Hepatocyte (in vitro differentiated cells): ENCODE data around the gene MYL5. TPM values are rescaled to one million over a fixed set of nuclear protein-coding genes. Genes with fewer than 3 reads are reported as not detected.
"Not testable (repeated sequence)": the region's sequence is repeated elsewhere in the genome, so short reads cannot be mapped to it uniquely, and the experiment has no call there.

Source experiments
- DNase-seq: peaks from one replicate; pipeline ENCODE4 v3.0.0-alpha.2; 2016; ENCODE audit warnings: low spot score
- H2AFZ ChIP-seq: fragments of 200-600 bp; sonication (generic); 2 replicates; pipeline ENCODE4 v1.6.0; 2016; ENCODE audit warnings: antibody characterized with exemption, mild to moderate bottlenecking
- H3K27ac ChIP-seq: fragments of 200-600 bp; sonication (generic); 2 replicates; pipeline ENCODE4 v1.5.1; 2016; ENCODE audit warnings: mild to moderate bottlenecking
- H3K27me3 ChIP-seq: fragments of 200-600 bp; sonication (generic); 2 replicates; pipeline ENCODE4 v1.6.1; 2016
- H3K36me3 ChIP-seq: fragments of 200-600 bp; sonication (generic); replicated peaks from 2 replicates; pipeline ENCODE4 v1.5.1; 2016; ENCODE audit warnings: low read depth; ENCODE audit not compliant: insufficient read depth
- H3K4me1 ChIP-seq: fragments of 200-600 bp; sonication (generic); 2 replicates; pipeline ENCODE4 v1.5.1; 2016; ENCODE audit warnings: mild to moderate bottlenecking, moderate library complexity; ENCODE audit not compliant: insufficient read depth
- H3K4me2 ChIP-seq: fragments of 200-600 bp; sonication (generic); 2 replicates; pipeline ENCODE4 v1.6.0; 2016
- H3K4me3 ChIP-seq: fragments of 200-600 bp; sonication (generic); 2 replicates; pipeline ENCODE4 v1.5.1; 2016; ENCODE audit warnings: mild to moderate bottlenecking
- H3K79me2 ChIP-seq: fragments of 200-600 bp; sonication (generic); 2 replicates; pipeline ENCODE4 v1.6.0; 2017; ENCODE audit warnings: mild to moderate bottlenecking
- H3K9me2 ChIP-seq: fragments of 200-600 bp; sonication (generic); replicated peaks from 2 replicates; pipeline ENCODE4 v1.6.0; 2017; ENCODE audit warnings: mild to moderate bottlenecking; ENCODE audit not compliant: insufficient read depth
- H3K9me3 ChIP-seq: fragments of 200-600 bp; sonication (generic); 2 replicates; pipeline ENCODE4 v1.5.1; 2016; ENCODE audit warnings: low read depth, mild to moderate bottlenecking
- H4K20me1 ChIP-seq: fragments of 200-600 bp; sonication (generic); 2 replicates; pipeline ENCODE4 v1.6.0; 2016; ENCODE audit warnings: mild to moderate bottlenecking; ENCODE audit not compliant: insufficient read depth, poor library complexity, severe bottlenecking
- CTCF ChIP-seq: fragments of 200-600 bp; sonication (generic); IDR thresholded peaks from 2 replicates; pipeline ENCODE4 v1.5.1; 2016; ENCODE audit warnings: antibody characterized with exemption, mild to moderate bottlenecking; ENCODE audit not compliant: poor library complexity
- EZH2 ChIP-seq: fragments of 200-600 bp; sonication (generic); IDR thresholded peaks from 2 replicates; pipeline ENCODE4 v1.6.1; 2016; ENCODE audit warnings: antibody characterized with exemption, mild to moderate bottlenecking, borderline replicate concordance
- EZH2phosphoT487 ChIP-seq: fragments of 200-600 bp; sonication (generic); IDR thresholded peaks from one replicate; pipeline ENCODE4 v1.6.1; 2018; ENCODE audit warnings: antibody characterized with exemption, mild to moderate bottlenecking, low read depth, moderate library complexity; ENCODE audit not compliant: unreplicated experiment, severe bottlenecking
- WGBS: methylation state at CpG from one replicate; pipeline ENCODE4 v1.1.6; 2016; ENCODE audit warnings: low lambda C conversion rate; ENCODE audit errors: missing lambda C conversion rate; 5-methylcytosine and 5-hydroxymethylcytosine counted together
- polyA plus RNA-seq: library from polyadenylated mRNA; unstranded; fragments of >200 nt; fragmentation: Nextera tagmentation; extraction: Ambion mirVana; gene quantifications from 2 replicates; pipeline ENCODE4 v1.2.1, GENCODE V29; 2016
- total RNA-seq: library from RNA; depleted of rRNA; stranded (reverse); fragments of >200 nt; gene quantifications from 2 replicates; pipeline ENCODE4 v1.2.3, GENCODE V29; 2014

Gene MYL5
- total and polyA plus RNA-seq, 2 experiments from 2014 or later = 12.6 to 25.1 TPM

DNA sequence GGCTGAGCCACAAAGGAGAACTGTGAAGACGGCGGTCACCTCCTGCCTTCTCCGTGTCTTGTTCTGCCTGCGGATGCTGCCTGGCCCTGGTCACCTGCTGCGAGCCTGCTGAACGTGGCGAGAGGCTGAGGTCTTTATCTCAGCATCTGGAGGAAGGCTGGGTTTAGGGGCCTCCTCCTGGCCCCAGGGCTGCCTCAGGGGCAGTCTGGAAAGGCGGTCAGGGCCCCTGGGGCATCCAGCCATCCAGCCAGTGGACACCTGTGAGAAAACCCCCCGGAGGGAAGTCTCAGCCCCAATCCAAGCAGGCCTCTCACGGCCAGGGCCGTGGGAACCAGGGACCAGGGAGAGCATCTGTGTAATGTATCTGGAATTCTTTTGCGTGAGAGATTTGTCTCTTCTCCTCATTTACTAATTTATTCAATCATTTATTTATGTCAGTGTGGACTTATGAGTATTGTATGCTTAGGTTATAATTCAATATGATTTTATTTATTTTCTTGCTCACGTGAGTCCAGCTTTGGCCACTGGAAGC is 37.6 kb upstream of the MYL5 start:
- no peaks in the 10 kb centered on the region for H3K9me3 ChIP-seq
- no peaks in the 10 kb centered on the region for H3K36me3 ChIP-seq
- H3K4me2 ChIP-seq = no peak overlapping the region
- no peak overlapping the region for H3K27ac ChIP-seq
- no peaks in the 10 kb centered on the region for H3K27me3 ChIP-seq
- 86% methylated on average over 9 of the region's 13 CpGs for WGBS
- no peaks in the 10 kb centered on the region for H4K20me1 ChIP-seq
- H3K4me1 ChIP-seq = no peaks in the 10 kb centered on the region
- H3K9me2 ChIP-seq = no peaks in the 10 kb centered on the region
- TF ChIP-seq EZH2phosphoT487 = no peak
- TF ChIP-seq EZH2 = no peak
- no peak for TF ChIP-seq CTCF
- no peak overlapping the region for H3K4me3 ChIP-seq
- H3K79me2 ChIP-seq = no peaks in the 10 kb centered on the region
- no peak overlapping the region for H2AFZ ChIP-seq
- no peak for DNase-seq

GRCh38 chr4:637536-638280 is 36.6 kb upstream of the MYL5 start:
- no peak for TF ChIP-seq EZH2phosphoT487
- TF ChIP-seq CTCF = no peak

GRCh38 chr4:642366-642765 is 32.0 kb upstream of the MYL5 start:
- not testable (repeated sequence) for H3K4me1 ChIP-seq, H2AFZ ChIP-seq, H3K4me2 ChIP-seq, H3K36me3 ChIP-seq, H3K27me3 ChIP-seq, H3K9me3 ChIP-seq, H3K79me2 ChIP-seq, H4K20me1 ChIP-seq, H3K9me2 ChIP-seq, H3K4me3 ChIP-seq, H3K27ac ChIP-seq, DNase-seq
- 87% methylated on average over 6 of the region's 6 CpGs for WGBS

More at GRCh38 chr4:637536-638280, 36.6 kb upstream of the MYL5 start:
- H3K4me3 ChIP-seq = no peak overlapping the region
- 93% methylated on average over 28 of the region's 32 CpGs for WGBS
- H3K79me2 ChIP-seq = no peaks in the 10 kb centered on the region
- no peaks in the 10 kb centered on the region for H3K27me3 ChIP-seq
- H3K4me1 ChIP-seq = no peaks in the 10 kb centered on the region
- H3K27ac ChIP-seq = no peak overlapping the region
- no peaks in the 10 kb centered on the region for H4K20me1 ChIP-seq
- H3K9me2 ChIP-seq = no peaks in the 10 kb centered on the region
- H3K4me2 ChIP-seq = no peak overlapping the region
- no peak overlapping the region for H2AFZ ChIP-seq
- no peak for DNase-seq
- no peaks in the 10 kb centered on the region for H3K36me3 ChIP-seq
- no peaks in the 10 kb centered on the region for H3K9me3 ChIP-seq

GRCh38 chr4:646460-646859 is 27.9 kb upstream of the MYL5 start:
- no peaks in the 10 kb centered on the region for H3K9me3 ChIP-seq
- no peak for DNase-seq
- 98% methylated on average over 31 of the region's 32 CpGs for WGBS
- TF ChIP-seq EZH2 (no peak), EZH2phosphoT487 (no peak)
- no peaks in the 10 kb centered on the region for H3K4me1 ChIP-seq
- no peak overlapping the region for H3K27ac ChIP-seq
- no peaks in the 10 kb centered on the region for H3K27me3 ChIP-seq
- no peaks in the 10 kb centered on the region for H4K20me1 ChIP-seq
- H3K4me3 ChIP-seq = no peak overlapping the region
- H3K79me2 ChIP-seq = no peaks in the 10 kb centered on the region
- no peaks in the 10 kb centered on the region for H3K36me3 ChIP-seq
- H3K4me2 ChIP-seq = no peak overlapping the region
- no peak overlapping the region for H2AFZ ChIP-seq
- H3K9me2 ChIP-seq = no peaks in the 10 kb centered on the region
